ENCODE results near the gene STAM. TPM values are rescaled to one million over a fixed set of nuclear protein-coding genes. Genes with fewer than 3 reads are reported as not detected.

The STAM gene
- total and polyA plus RNA-seq, 4 donors = 11.9 to 76.8 (median 20.5) TPM

DNA sequence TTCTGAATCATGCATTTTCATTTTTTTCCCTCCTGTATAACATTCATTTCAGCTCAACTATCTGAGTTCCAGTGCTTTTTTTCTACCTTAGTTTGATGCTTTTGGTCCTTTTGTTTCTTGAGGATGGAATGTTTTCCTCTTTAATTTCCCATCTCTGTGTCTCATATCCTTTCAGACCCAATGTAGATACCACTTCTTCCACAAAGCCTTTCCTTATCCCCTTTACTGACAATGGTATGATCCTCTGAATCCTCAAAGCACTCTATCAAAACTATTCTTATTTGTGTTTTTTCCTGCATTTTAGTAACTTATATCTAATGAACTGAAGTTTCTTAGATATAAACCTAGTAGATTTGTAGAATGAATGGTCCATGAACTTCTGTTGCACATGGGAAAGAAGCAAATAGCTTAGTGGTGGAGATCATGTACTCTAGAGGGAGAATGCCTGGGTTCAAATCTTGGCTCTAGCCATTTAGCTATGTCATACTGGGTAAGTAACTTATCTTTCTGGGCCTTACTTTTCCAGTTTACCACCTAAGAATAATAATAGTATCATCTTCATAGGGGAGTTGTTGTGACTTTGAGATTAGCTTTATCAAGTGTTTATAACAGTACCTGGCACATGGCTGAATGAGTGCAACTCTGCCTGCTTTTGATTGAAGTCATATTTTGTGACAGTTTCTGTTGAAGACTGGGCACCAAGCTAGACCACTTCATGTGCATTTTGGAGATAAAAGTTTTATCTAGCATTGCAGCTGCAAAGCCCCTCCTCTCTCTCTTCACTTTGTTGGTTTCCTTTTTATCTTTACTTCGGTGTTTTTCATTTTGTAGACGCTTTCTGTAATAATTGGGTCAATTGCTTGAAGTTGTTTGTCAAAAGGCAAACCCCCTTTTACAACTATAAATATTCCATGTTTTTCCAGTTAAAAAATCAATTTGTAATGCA, 18.5 kb downstream of the STAM start:
- no peaks in the 10 kb centered on the region for H3K27me3 ChIP-seq (ENCODE audit: control insufficient read depth in 3 of 3, insufficient read depth in 3 of 3, low read length in 2 of 3)
- no peak overlapping the region for H3K9ac ChIP-seq (ENCODE audit: insufficient read depth in 1 of 2, low read length in 2 of 2)
- peaks cover 0 to 11% (median 2%) of the 10 kb centered on the region in 5 donors for H3K4me1 ChIP-seq (ENCODE audit: control insufficient read depth in 5 of 5, insufficient read depth in 5 of 5, low read length in 5 of 5)
- no peaks in the 10 kb centered on the region for H3K9me3 ChIP-seq (ENCODE audit: control insufficient read depth in 4 of 4, insufficient read depth in 3 of 4, low read length in 3 of 4)
- ATAC-seq (ENCODE audit: insufficient read depth, low FRiP score) (no peak), DNase-seq (no peak)
- H3K4me3 ChIP-seq = no peak overlapping the region
- H3K36me3 ChIP-seq (ENCODE audit: control insufficient read depth in 4 of 4, insufficient read depth in 4 of 4, low read length in 4 of 4) = peaks cover 2 to 14% (median 4%) of the 10 kb centered on the region in 4 donors
- TF ChIP-seq, protein P1, sequence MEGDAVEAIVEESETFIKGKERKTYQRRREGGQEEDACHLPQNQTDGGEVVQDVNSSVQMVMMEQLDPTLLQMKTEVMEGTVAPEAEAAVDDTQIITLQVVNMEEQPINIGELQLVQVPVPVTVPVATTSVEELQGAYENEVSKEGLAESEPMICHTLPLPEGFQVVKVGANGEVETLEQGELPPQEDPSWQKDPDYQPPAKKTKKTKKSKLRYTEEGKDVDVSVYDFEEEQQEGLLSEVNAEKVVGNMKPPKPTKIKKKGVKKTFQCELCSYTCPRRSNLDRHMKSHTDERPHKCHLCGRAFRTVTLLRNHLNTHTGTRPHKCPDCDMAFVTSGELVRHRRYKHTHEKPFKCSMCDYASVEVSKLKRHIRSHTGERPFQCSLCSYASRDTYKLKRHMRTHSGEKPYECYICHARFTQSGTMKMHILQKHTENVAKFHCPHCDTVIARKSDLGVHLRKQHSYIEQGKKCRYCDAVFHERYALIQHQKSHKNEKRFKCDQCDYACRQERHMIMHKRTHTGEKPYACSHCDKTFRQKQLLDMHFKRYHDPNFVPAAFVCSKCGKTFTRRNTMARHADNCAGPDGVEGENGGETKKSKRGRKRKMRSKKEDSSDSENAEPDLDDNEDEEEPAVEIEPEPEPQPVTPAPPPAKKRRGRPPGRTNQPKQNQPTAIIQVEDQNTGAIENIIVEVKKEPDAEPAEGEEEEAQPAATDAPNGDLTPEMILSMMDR (IDR thresholded peaks at IDR 0.05; ENCODE audit: control extremely low read depth, extremely low read depth) = no peak
- 25 to 44% methylated on average over 2 of the region's 2 CpGs for WGBS, 2 donors
- no peak overlapping the region for H3K27ac ChIP-seq (ENCODE audit: low read depth in 1 of 2, low read length in 1 of 2)

DNA sequence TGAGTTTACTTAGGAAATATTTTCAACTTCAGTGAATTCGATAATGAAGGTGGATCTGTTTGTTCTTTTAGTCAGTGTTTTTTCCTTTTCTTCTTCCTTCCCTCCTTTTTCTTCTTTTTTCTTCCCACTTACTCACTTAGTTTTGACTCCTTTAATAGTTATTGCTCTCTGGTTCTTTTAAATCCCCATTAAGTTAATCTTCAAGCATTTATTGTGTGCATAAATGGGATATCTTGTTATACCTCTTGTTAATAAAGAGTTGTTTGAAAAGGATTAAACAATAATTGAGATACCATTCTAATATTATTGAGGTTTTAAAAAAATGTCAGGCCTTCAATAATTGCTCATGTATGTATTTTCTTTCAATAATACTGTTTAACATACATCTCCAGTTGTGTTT, 19.5 kb downstream of the STAM start:
- TF ChIP-seq, protein P1 (IDR thresholded peaks at IDR 0.05; ENCODE audit: control extremely low read depth, extremely low read depth) = no peak
- no peak overlapping the region for H3K9ac ChIP-seq (ENCODE audit: insufficient read depth in 1 of 2, low read length in 2 of 2)
- no peak overlapping the region for H3K27ac ChIP-seq (ENCODE audit: low read depth in 1 of 2, low read length in 1 of 2)
- H3K9me3 ChIP-seq (ENCODE audit: control insufficient read depth in 4 of 4, insufficient read depth in 3 of 4, low read length in 3 of 4) = no peaks in the 10 kb centered on the region
- ATAC-seq (ENCODE audit: insufficient read depth, low FRiP score) (no peak), DNase-seq (no peak)
- peaks cover 0 to 13% (median 4%) of the 10 kb centered on the region in 5 donors for H3K4me1 ChIP-seq (ENCODE audit: control insufficient read depth in 5 of 5, insufficient read depth in 5 of 5, low read length in 5 of 5)
- WGBS, 2 donors = 42 to 56% methylated on average over 1 of the region's 1 CpG
- no peak overlapping the region for H3K4me3 ChIP-seq
- peaks cover 2 to 15% (median 4%) of the 10 kb centered on the region in 4 donors for H3K36me3 ChIP-seq (ENCODE audit: control insufficient read depth in 4 of 4, insufficient read depth in 4 of 4, low read length in 4 of 4)
- H3K27me3 ChIP-seq (ENCODE audit: control insufficient read depth in 3 of 3, insufficient read depth in 3 of 3, low read length in 2 of 3) = no peaks in the 10 kb centered on the region

DNA sequence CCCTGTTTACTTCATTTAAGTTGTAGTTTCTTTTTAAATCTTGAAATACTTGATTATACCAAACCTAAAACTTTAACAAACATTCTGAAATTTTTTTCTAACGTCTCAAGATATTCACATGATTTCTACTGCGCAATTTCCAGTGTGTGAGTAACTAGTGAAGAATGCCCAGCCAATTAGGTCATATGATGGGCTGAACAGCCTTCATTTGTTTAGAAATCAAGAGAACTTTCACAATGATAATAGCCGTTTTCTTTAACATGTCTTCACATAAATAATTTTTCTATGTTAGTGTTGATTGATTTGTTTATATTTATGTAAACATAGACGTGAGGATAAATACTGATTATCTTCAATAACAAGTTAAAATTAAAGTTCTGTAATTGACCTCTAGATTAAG, 21.8 kb downstream of the STAM start:
- TF ChIP-seq, protein P1 (IDR thresholded peaks at IDR 0.05; ENCODE audit: control extremely low read depth, extremely low read depth) = no peak
- no peaks in the 10 kb centered on the region for H3K9me3 ChIP-seq (ENCODE audit: control insufficient read depth in 4 of 4, insufficient read depth in 3 of 4, low read length in 3 of 4)
- ATAC-seq (ENCODE audit: insufficient read depth, low FRiP score) (peak; percentile 58), DNase-seq (peak in 2 of 3 donors; percentile 82 to 92)
- H3K4me1 ChIP-seq (ENCODE audit: control insufficient read depth in 5 of 5, insufficient read depth in 5 of 5, low read length in 5 of 5) = peaks cover 0 to 16% (median 1%) of the 10 kb centered on the region in 5 donors
- peak overlapping the region in 1 of 2 donors; percentile 65 for H3K9ac ChIP-seq (ENCODE audit: insufficient read depth in 1 of 2, low read length in 2 of 2)
- H3K4me3 ChIP-seq = no peak overlapping the region
- 31 to 32% methylated on average over 4 of the region's 4 CpGs for WGBS, 2 donors
- peaks cover 0 to 15% (median 4%) of the 10 kb centered on the region in 4 donors for H3K36me3 ChIP-seq (ENCODE audit: control insufficient read depth in 4 of 4, insufficient read depth in 4 of 4, low read length in 4 of 4)
- H3K27ac ChIP-seq (ENCODE audit: low read depth in 1 of 2, low read length in 1 of 2) = no peak overlapping the region
- H3K27me3 ChIP-seq (ENCODE audit: control insufficient read depth in 3 of 3, insufficient read depth in 3 of 3, low read length in 2 of 3) = no peaks in the 10 kb centered on the region
